Nephron (organoid): ENCODE measurements around the gene ABCA12.

Experiments
- H3K27ac Mint-ChIP-seq, 3 experiments: 2 replicates each; pipeline ENCODE4 v1.8.0; 2020; ENCODE audit warnings: mixed read lengths in 3 of 3, mild to moderate bottlenecking in 2 of 3, moderate library complexity in 1 of 3
- H3K27me3 Mint-ChIP-seq: 2 replicates; pipeline ENCODE4 v1.8.0; 2021; ENCODE audit warnings: low read depth, mild to moderate bottlenecking, moderate library complexity, mixed read lengths
- H3K36me3 Mint-ChIP-seq: 2 replicates; pipeline ENCODE4 v1.8.0; 2020; ENCODE audit warnings: low read depth, mixed read lengths
- H3K4me1 Mint-ChIP-seq: 2 replicates; pipeline ENCODE4 v1.8.0; 2020; ENCODE audit warnings: mixed read lengths
- H3K4me3 Mint-ChIP-seq, 3 experiments: 2 replicates each; pipeline ENCODE4 v1.8.0; 2020; ENCODE audit warnings: mild to moderate bottlenecking in 3 of 3, mixed read lengths in 3 of 3, moderate library complexity in 2 of 3
- H3K9me3 Mint-ChIP-seq: 2 replicates; pipeline ENCODE4 v1.8.0; 2020; ENCODE audit warnings: mixed read lengths
- CTCF ChIP-seq, 3 experiments: fragments of 200-600 bp; sonication (generic); IDR thresholded peaks; one replicate each; pipeline ENCODE4 v1.5.0; 2021; ENCODE audit warnings: antibody characterized with exemption in 3 of 3; ENCODE audit not compliant: unreplicated experiment in 3 of 3

The ABCA12 gene

DNA sequence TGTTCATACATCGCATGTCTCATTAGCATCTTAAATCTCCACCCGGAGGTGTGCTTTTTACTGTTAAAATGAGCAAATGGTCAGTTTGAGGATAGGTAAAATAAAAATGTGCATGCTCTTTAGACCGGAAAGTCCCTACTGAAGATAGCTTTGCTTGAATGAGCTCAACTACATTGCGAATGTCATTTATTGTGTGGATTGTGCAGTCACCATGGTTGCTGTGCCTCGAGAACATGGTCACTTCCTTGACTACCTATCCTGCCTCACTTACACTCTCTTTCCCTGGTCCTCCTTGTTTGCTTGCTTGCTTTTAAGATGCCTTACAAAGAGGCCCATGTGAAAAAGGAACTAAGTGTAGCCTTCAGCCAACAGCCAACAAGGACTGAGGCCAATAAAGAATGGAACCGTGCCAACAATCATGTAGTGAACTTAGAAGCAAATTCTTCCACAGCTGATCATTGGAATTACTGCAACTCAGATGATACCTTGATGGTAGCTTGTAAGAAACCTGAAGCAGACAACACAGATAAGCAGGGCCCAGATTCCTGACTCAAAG, 256.7 kb downstream of the ABCA12 start:
- Mint-ChIP-seq H3K27me3 (no peaks in the 10 kb centered on the region), H3K9me3 (peaks cover 10% of the 10 kb centered on the region), H3K27ac (peak overlapping the region in 1 of 3 experiments; percentile 46), H3K4me1 (peaks cover 6% of the 10 kb centered on the region), H3K4me3 (no peak overlapping the region), H3K36me3 (no peaks in the 10 kb centered on the region)
- TF ChIP-seq CTCF (IDR thresholded peaks at IDR 0.05; ENCODE audit: unreplicated experiment in 3 of 3): no peak
